UCSD-AML1 (cell line): ENCODE data around the gene MYLK4.

Experiments
- DNase-seq: peaks from one replicate; lab custom pipeline; 2025; ENCODE audit not compliant: unreplicated experiment; lab: John Stamatoyannopoulos, UW

MYLK4 gene

GRCh38 chr6:2750832-2751231 is at the start of gene MYLK4:
Gene MYLK4 (minus strand): TSS chr6:2750922. CDS start chr6:2749294, 1,628 bp downstream.
- no peak for DNase-seq

- DNase-seq, result peak; percentile 49
Observed at GRCh38 chr6:2799936-2800527, 49.3 kb upstream of the MYLK4 start.

- peak; percentile 51 for DNase-seq
Observed at GRCh38 chr6:2798586-2799134, 47.9 kb upstream of the MYLK4 start.

GRCh38 chr6:2797564-2798031 is 46.9 kb upstream of the MYLK4 start:
- DNase-seq, result peak; percentile 51

- no peak for DNase-seq
Observed at GRCh38 chr6:2796861-2797260, 46.1 kb upstream of the MYLK4 start.

GRCh38 chr6:2795956-2796355 is 45.2 kb upstream of the MYLK4 start:
- DNase-seq, result no peak

GRCh38 chr6:2795162-2795561 is 44.4 kb upstream of the MYLK4 start:
- no peak for DNase-seq

- DNase-seq, result no peak
Observed at GRCh38 chr6:2794171-2794730, 43.5 kb upstream of the MYLK4 start.

- DNase-seq, result peak; percentile 55
Observed at GRCh38 chr6:2793534-2794151, 42.9 kb upstream of the MYLK4 start.

GRCh38 chr6:2792330-2793110 is 41.8 kb upstream of the MYLK4 start:
- no peak for DNase-seq

- no peak for DNase-seq
Observed at GRCh38 chr6:2791450-2791974, 40.8 kb upstream of the MYLK4 start.

GRCh38 chr6:2790588-2791449 is 40.1 kb upstream of the MYLK4 start:
- DNase-seq, result peak; percentile 57

- no peak for DNase-seq
Observed at GRCh38 chr6:2786269-2786668, 35.5 kb upstream of the MYLK4 start.

GRCh38 chr6:2784930-2785329 is 34.2 kb upstream of the MYLK4 start:
- no peak for DNase-seq

GRCh38 chr6:2784061-2784460 is 33.3 kb upstream of the MYLK4 start:
- no peak for DNase-seq

GRCh38 chr6:2783188-2783963 is 32.7 kb upstream of the MYLK4 start:
- DNase-seq, result peak; percentile 41

GRCh38 chr6:2782825-2783187 is 32.1 kb upstream of the MYLK4 start:
- no peak for DNase-seq

- DNase-seq, result no peak
Observed at GRCh38 chr6:2782356-2782708, 31.6 kb upstream of the MYLK4 start.

GRCh38 chr6:2781685-2782355 is 31.1 kb upstream of the MYLK4 start:
- no peak for DNase-seq
